GM23338 (cell line): ENCODE measurements around the gene VEPH1. TPM values are rescaled to one million over a fixed set of nuclear protein-coding genes. Genes with fewer than 3 reads are reported as not detected.

Experiments used
- ATAC-seq: fragments of 200-7000 bp; cut with Tn5 transposase; 3 replicates; pipeline ENCODE4 v1.9.1; 2020
- DNase-seq: peaks from one replicate; pipeline ENCODE4 v3.0.0-alpha.2; 2015; ENCODE audit warnings: low spot score
- H2AFZ ChIP-seq: fragments of 200-600 bp; sonication (generic); 2 replicates; pipeline ENCODE4 v1.8.0; 2016; ENCODE audit warnings: antibody characterized with exemption, mild to moderate bottlenecking, moderate library complexity
- H3F3A ChIP-seq: fragments of 200-600 bp; sonication (generic); replicated peaks from 2 replicates; pipeline ENCODE4 v1.8.0; 2017; ENCODE audit warnings: antibody characterized with exemption, mixed run types, low read depth
- H3K27ac ChIP-seq: fragments of 200-600 bp; sonication (generic); 2 replicates; pipeline ENCODE4 v1.6.1; 2016; ENCODE audit warnings: low read depth
- H3K27me3 ChIP-seq: fragments of 200-600 bp; sonication (generic); 2 replicates; pipeline ENCODE4 v1.8.0; 2016; ENCODE audit warnings: mild to moderate bottlenecking, mixed run types, moderate library complexity; ENCODE audit not compliant: insufficient read depth
- H3K36me3 ChIP-seq: fragments of 200-600 bp; sonication (generic); 2 replicates; pipeline ENCODE4 v1.8.0; 2016; ENCODE audit warnings: mild to moderate bottlenecking; ENCODE audit not compliant: insufficient read depth
- H3K4me1 ChIP-seq: fragments of 200-600 bp; sonication (generic); 2 replicates; pipeline ENCODE4 v1.8.0; 2016; ENCODE audit warnings: mild to moderate bottlenecking, moderate library complexity; ENCODE audit not compliant: insufficient read depth
- H3K4me2 ChIP-seq: fragments of 200-600 bp; sonication (generic); 2 replicates; pipeline ENCODE4 v1.7.1; 2017; ENCODE audit warnings: mixed run types
- H3K4me3 ChIP-seq: fragments of 200-600 bp; sonication (generic); 2 replicates; pipeline ENCODE4 v1.6.1; 2016; ENCODE audit warnings: mixed run types
- H3K79me2 ChIP-seq: fragments of 200-600 bp; sonication (generic); replicated peaks from 2 replicates; pipeline ENCODE4 v1.8.0; 2017; ENCODE audit warnings: mild to moderate bottlenecking; ENCODE audit not compliant: insufficient read depth
- H3K9me2 ChIP-seq: fragments of 200-600 bp; sonication (generic); 2 replicates; pipeline ENCODE4 v1.8.0; 2017; ENCODE audit not compliant: insufficient read depth
- H4K20me1 ChIP-seq: fragments of 200-600 bp; sonication (generic); replicated peaks from 2 replicates; pipeline ENCODE4 v1.8.0; 2017; ENCODE audit warnings: mild to moderate bottlenecking; ENCODE audit not compliant: insufficient read depth
- H3K27ac Mint-ChIP-seq: 2 replicates; pipeline ENCODE4 v1.8.0; 2020; ENCODE audit warnings: inconsistent platforms, mild to moderate bottlenecking, moderate library complexity, mixed read lengths
- H3K27me3 Mint-ChIP-seq: 3 replicates; pipeline ENCODE4 v1.8.0; 2022; ENCODE audit warnings: low read depth, mild to moderate bottlenecking, moderate library complexity, mixed read lengths, inconsistent platforms; ENCODE audit not compliant: insufficient read depth, poor library complexity
- H3K36me3 Mint-ChIP-seq: 3 replicates; pipeline ENCODE4 v1.8.0; 2021; ENCODE audit warnings: low read depth, mild to moderate bottlenecking, inconsistent platforms, moderate library complexity, mixed read lengths
- H3K4me1 Mint-ChIP-seq: 3 replicates; pipeline ENCODE4 v1.8.0; 2020; ENCODE audit warnings: mild to moderate bottlenecking, inconsistent platforms, mixed read lengths
- H3K4me3 Mint-ChIP-seq: 3 replicates; pipeline ENCODE4 v1.8.0; 2021; ENCODE audit warnings: moderate library complexity, mild to moderate bottlenecking, inconsistent platforms, mixed read lengths
- H3K9me3 Mint-ChIP-seq: 3 replicates; pipeline ENCODE4 v1.8.0; 2020; ENCODE audit warnings: moderate library complexity, mild to moderate bottlenecking, inconsistent platforms, mixed read lengths
- CREB1 ChIP-seq: fragments of 250-450 bp; sonication (Bioruptor Pico); IDR thresholded peaks from 2 replicates; pipeline ENCODE4 v1.5.0; 2020; ENCODE audit warnings: low read depth, mild to moderate bottlenecking, moderate library complexity
- CTCF ChIP-seq, 2 experiments: fragments of 200-600 bp in 1 of 2; sonication (generic) in 1 of 2; conservative IDR thresholded peaks; 2 replicates each; pipeline versions ENCODE4 v1.5.1 to v1.6.1; 2016 to 2017; ENCODE audit warnings: antibody characterized with exemption in 2 of 2, low read depth in 2 of 2, mild to moderate bottlenecking in 2 of 2, moderate library complexity in 1 of 2
- JUNB ChIP-seq: IDR thresholded peaks from one replicate; pipeline ENCODE4 v1.6.1; 2016; ENCODE audit warnings: antibody characterized with exemption; ENCODE audit not compliant: unreplicated experiment
- POLR2AphosphoS5 ChIP-seq: IDR thresholded peaks from 2 replicates; pipeline ENCODE4 v1.6.1; 2016; ENCODE audit warnings: antibody characterized with exemption, low read depth
- REST ChIP-seq: IDR thresholded peaks from one replicate; pipeline ENCODE4 v1.6.1; 2018; ENCODE audit warnings: antibody characterized with exemption; ENCODE audit not compliant: unreplicated experiment
- ZNF331 ChIP-seq: fragments of 250-450 bp; sonication (Bioruptor Pico); IDR thresholded peaks from 2 replicates; pipeline ENCODE4 v1.5.0; 2020; ENCODE audit warnings: low read depth, mild to moderate bottlenecking, moderate library complexity
- ZNF462 ChIP-seq: fragments of 250-450 bp; sonication (Bioruptor Pico); IDR thresholded peaks from 2 replicates; pipeline ENCODE4 v1.5.0; 2020; ENCODE audit warnings: mild to moderate bottlenecking, moderate library complexity
- polyA plus RNA-seq: library from polyadenylated mRNA; unstranded; fragments of >200 nt; fragmentation: Nextera tagmentation; extraction: Ambion mirVana; gene quantifications from 2 replicates; pipeline ENCODE4 v1.2.1, GENCODE V29; 2016
- total RNA-seq: library from RNA; depleted of rRNA; stranded (reverse); fragments of >200 nt; shearing (Covaris generic); gene quantifications from 2 replicates; pipeline ENCODE4 v1.2.3, GENCODE V29; 2014

VEPH1 gene
- total and polyA plus RNA-seq, 2 experiments from 2014 or later, result 15.4 to 33.8 TPM

GRCh38 chr3:157404381-157404780 is 98.8 kb downstream of the VEPH1 start:
- TF ChIP-seq ZNF462 (CRISPR knock-in tag) (no peak), CREB1 (CRISPR knock-in tag) (no peak)
- H3K36me3 ChIP-seq, result no peaks in the 10 kb centered on the region
- Mint-ChIP-seq H3K27ac (no peak overlapping the region), H3K27me3 (no peaks in the 10 kb centered on the region), H3K4me1 (peaks cover 23% of the 10 kb centered on the region), H3K4me3 (no peak overlapping the region), H3K9me3 (no peaks in the 10 kb centered on the region), H3K36me3 (no peaks in the 10 kb centered on the region)
- DNase-seq (no peak), ATAC-seq (no peak; the same call in 2 of the 3 replicates)
- H3K4me3 ChIP-seq, result no peak overlapping the region
- H3K9me2 ChIP-seq, result no peaks in the 10 kb centered on the region
- H3F3A ChIP-seq, result no peaks in the 10 kb centered on the region
- no peaks in the 10 kb centered on the region for H4K20me1 ChIP-seq
- no peaks in the 10 kb centered on the region for H3K27me3 ChIP-seq
- no peak overlapping the region for H2AFZ ChIP-seq
- H3K4me1 ChIP-seq, result peaks cover 6% of the 10 kb centered on the region
- no peak overlapping the region for H3K4me2 ChIP-seq
- H3K27ac ChIP-seq, result no peak overlapping the region
- H3K79me2 ChIP-seq, result no peaks in the 10 kb centered on the region

GRCh38 chr3:157398598-157398997 is 104.6 kb downstream of the VEPH1 start:
- Histone ChIP-seq H4K20me1 (no peaks in the 10 kb centered on the region), H3K9me2 (0 out of 2 replicates have a peak, but pooled peaks cover 3% of the 10 kb centered on the region), H3K27me3 (no peaks in the 10 kb centered on the region), H3K4me2 (no peak overlapping the region), H3K79me2 (no peaks in the 10 kb centered on the region), H2AFZ (no peak overlapping the region), H3K4me1 (no peaks in the 10 kb centered on the region), H3K36me3 (no peaks in the 10 kb centered on the region), H3K27ac (no peak overlapping the region), H3F3A (no peaks in the 10 kb centered on the region), H3K4me3 (no peak overlapping the region)
- H3K4me1 Mint-ChIP-seq, result no peaks in the 10 kb centered on the region
- no peak overlapping the region for H3K4me3 Mint-ChIP-seq
- ATAC-seq, result no peak
- H3K27me3 Mint-ChIP-seq, result peaks cover 2% of the 10 kb centered on the region
- H3K9me3 Mint-ChIP-seq, result no peaks in the 10 kb centered on the region
- no peaks in the 10 kb centered on the region for H3K36me3 Mint-ChIP-seq
- H3K27ac Mint-ChIP-seq, result no peak overlapping the region
- DNase-seq, result no peak
- no peak for TF ChIP-seq POLR2AphosphoS5
- TF ChIP-seq REST, result no peak
- TF ChIP-seq JUNB, result no peak
- no peak for TF ChIP-seq ZNF331 (CRISPR knock-in tag)
- TF ChIP-seq CTCF (conservative IDR thresholded peaks at IDR 0.05; ENCODE audit: low read depth in 2 of 2), result no peak
- TF ChIP-seq CREB1 (CRISPR knock-in tag), result no peak
